ENCODE results near the gene NUP98.

NUP98 gene

GRCh38 chr11:3700410-3700809 lies 96.9 kb downstream of the NUP98 start:
- peaks cover 98% of the 10 kb centered on the region for H3K36me3 ChIP-seq (ENCODE audit: low read depth)
- H3K27me3 ChIP-seq (ENCODE audit: insufficient read depth, poor library complexity, severe bottlenecking): no peaks in the 10 kb centered on the region
- H3K9me3 ChIP-seq (ENCODE audit: severe bottlenecking): no peaks in the 10 kb centered on the region
- no peak for ATAC-seq (ENCODE audit: low read depth)
- TF ChIP-seq, protein P1, sequence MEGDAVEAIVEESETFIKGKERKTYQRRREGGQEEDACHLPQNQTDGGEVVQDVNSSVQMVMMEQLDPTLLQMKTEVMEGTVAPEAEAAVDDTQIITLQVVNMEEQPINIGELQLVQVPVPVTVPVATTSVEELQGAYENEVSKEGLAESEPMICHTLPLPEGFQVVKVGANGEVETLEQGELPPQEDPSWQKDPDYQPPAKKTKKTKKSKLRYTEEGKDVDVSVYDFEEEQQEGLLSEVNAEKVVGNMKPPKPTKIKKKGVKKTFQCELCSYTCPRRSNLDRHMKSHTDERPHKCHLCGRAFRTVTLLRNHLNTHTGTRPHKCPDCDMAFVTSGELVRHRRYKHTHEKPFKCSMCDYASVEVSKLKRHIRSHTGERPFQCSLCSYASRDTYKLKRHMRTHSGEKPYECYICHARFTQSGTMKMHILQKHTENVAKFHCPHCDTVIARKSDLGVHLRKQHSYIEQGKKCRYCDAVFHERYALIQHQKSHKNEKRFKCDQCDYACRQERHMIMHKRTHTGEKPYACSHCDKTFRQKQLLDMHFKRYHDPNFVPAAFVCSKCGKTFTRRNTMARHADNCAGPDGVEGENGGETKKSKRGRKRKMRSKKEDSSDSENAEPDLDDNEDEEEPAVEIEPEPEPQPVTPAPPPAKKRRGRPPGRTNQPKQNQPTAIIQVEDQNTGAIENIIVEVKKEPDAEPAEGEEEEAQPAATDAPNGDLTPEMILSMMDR (IDR thresholded peaks at IDR 0.05; ENCODE audit: poor library complexity, severe bottlenecking): no peak
- DNase-seq (ENCODE audit: low spot score): no peak
- H3K27ac ChIP-seq (ENCODE audit: poor library complexity, severe bottlenecking): no peak overlapping the region
- no peak overlapping the region for H3K4me3 ChIP-seq (ENCODE audit: severe bottlenecking)
- H3K4me1 ChIP-seq (ENCODE audit: insufficient read depth, poor library complexity, severe bottlenecking): no peaks in the 10 kb centered on the region

- Histone ChIP-seq H3K27ac (ENCODE audit: poor library complexity, severe bottlenecking) (no peak overlapping the region), H3K27me3 (ENCODE audit: insufficient read depth, poor library complexity, severe bottlenecking) (no peaks in the 10 kb centered on the region), H3K36me3 (ENCODE audit: low read depth) (peaks cover 89% of the 10 kb centered on the region), H3K9me3 (ENCODE audit: severe bottlenecking) (no peaks in the 10 kb centered on the region), H3K4me3 (ENCODE audit: severe bottlenecking) (no peak overlapping the region), H3K4me1 (ENCODE audit: insufficient read depth, poor library complexity, severe bottlenecking) (no peaks in the 10 kb centered on the region)
- no peak for DNase-seq (ENCODE audit: low spot score)
- TF ChIP-seq, protein P1 (IDR thresholded peaks at IDR 0.05; ENCODE audit: poor library complexity, severe bottlenecking): no peak
- no peak for ATAC-seq (ENCODE audit: low read depth)
Measured at GRCh38 chr11:3686751-3687150, 110.6 kb downstream of the NUP98 start.

- TF ChIP-seq, protein P1 (IDR thresholded peaks at IDR 0.05; ENCODE audit: poor library complexity, severe bottlenecking): no peak
- ATAC-seq (ENCODE audit: low read depth) (no peak; the same call in 2 of the 3 replicates), DNase-seq (ENCODE audit: low spot score) (no peak)
- no peaks in the 10 kb centered on the region for H3K4me1 ChIP-seq (ENCODE audit: insufficient read depth, poor library complexity, severe bottlenecking)
- no peak overlapping the region for H3K27ac ChIP-seq (ENCODE audit: poor library complexity, severe bottlenecking)
- H3K4me3 ChIP-seq (ENCODE audit: severe bottlenecking): no peak overlapping the region
- H3K27me3 ChIP-seq (ENCODE audit: insufficient read depth, poor library complexity, severe bottlenecking): no peaks in the 10 kb centered on the region
- H3K36me3 ChIP-seq (ENCODE audit: low read depth): peaks cover 89% of the 10 kb centered on the region
- H3K9me3 ChIP-seq (ENCODE audit: severe bottlenecking): no peaks in the 10 kb centered on the region
Measured at GRCh38 chr11:3685923-3686322, 111.4 kb downstream of the NUP98 start.

GRCh38 chr11:3684819-3685172 lies 112.6 kb downstream of the NUP98 start:
- Histone ChIP-seq H3K36me3 (ENCODE audit: low read depth) (peaks cover 90% of the 10 kb centered on the region), H3K27me3 (ENCODE audit: insufficient read depth, poor library complexity, severe bottlenecking) (no peaks in the 10 kb centered on the region), H3K4me1 (ENCODE audit: insufficient read depth, poor library complexity, severe bottlenecking) (no peaks in the 10 kb centered on the region), H3K27ac (ENCODE audit: poor library complexity, severe bottlenecking) (no peak overlapping the region), H3K9me3 (ENCODE audit: severe bottlenecking) (no peaks in the 10 kb centered on the region), H3K4me3 (ENCODE audit: severe bottlenecking) (no peak overlapping the region)
- TF ChIP-seq, protein P1 (IDR thresholded peaks at IDR 0.05; ENCODE audit: poor library complexity, severe bottlenecking): no peak
- ATAC-seq (ENCODE audit: low read depth) (no peak), DNase-seq (ENCODE audit: low spot score) (no peak)

DNA sequence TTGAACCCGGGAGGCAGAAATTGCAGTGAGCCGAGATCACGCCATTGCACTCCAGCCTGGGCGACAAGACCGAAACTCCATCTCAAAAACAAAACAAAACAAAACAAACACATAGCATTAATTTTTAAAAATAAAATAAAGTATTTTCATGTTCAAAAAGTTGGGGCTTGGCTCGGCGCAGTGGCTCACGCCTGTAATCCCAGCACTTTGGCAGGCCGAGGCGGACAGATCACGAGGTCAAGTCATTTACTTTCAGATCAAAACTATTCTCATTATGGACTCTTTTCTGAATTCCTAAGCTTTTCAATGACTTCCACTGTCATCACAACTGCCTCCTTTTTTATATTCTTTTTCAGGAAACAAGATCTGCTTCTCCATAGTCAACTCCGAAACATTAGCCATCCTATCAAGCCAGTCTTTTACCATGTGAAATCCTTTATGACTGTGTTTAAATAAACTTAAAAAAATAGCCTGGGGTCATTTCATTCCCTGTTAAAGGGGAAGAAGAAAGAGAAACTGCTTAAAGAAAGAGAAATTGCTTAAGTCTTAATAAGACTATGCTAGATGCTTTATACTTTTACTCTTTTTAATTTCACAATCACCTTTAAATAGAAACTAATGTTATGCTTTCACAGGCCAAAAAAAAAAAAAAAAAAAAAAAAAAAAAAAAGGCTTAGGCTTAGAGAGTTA lies 113.1 kb downstream of the NUP98 start:
- no peaks in the 10 kb centered on the region for H3K9me3 ChIP-seq (ENCODE audit: severe bottlenecking)
- H3K27me3 ChIP-seq (ENCODE audit: insufficient read depth, poor library complexity, severe bottlenecking): no peaks in the 10 kb centered on the region
- H3K4me3 ChIP-seq (ENCODE audit: severe bottlenecking): no peak overlapping the region
- no peak overlapping the region for H3K27ac ChIP-seq (ENCODE audit: poor library complexity, severe bottlenecking)
- ATAC-seq (ENCODE audit: low read depth) (no peak), DNase-seq (ENCODE audit: low spot score) (no peak)
- peaks cover 96% of the 10 kb centered on the region for H3K36me3 ChIP-seq (ENCODE audit: low read depth)
- TF ChIP-seq, protein P1 (IDR thresholded peaks at IDR 0.05; ENCODE audit: poor library complexity, severe bottlenecking): no peak
- H3K4me1 ChIP-seq (ENCODE audit: insufficient read depth, poor library complexity, severe bottlenecking): no peaks in the 10 kb centered on the region
